ENCODE measurements around the gene FCRLB. TPM values are rescaled to one million over a fixed set of nuclear protein-coding genes. Genes with fewer than 3 reads are reported as not detected.

Gene FCRLB
- polyA plus RNA-seq, 2 of the 4 experiments (the other 2 are of a cell fraction), result 0.48 to 0.75 TPM

DNA sequence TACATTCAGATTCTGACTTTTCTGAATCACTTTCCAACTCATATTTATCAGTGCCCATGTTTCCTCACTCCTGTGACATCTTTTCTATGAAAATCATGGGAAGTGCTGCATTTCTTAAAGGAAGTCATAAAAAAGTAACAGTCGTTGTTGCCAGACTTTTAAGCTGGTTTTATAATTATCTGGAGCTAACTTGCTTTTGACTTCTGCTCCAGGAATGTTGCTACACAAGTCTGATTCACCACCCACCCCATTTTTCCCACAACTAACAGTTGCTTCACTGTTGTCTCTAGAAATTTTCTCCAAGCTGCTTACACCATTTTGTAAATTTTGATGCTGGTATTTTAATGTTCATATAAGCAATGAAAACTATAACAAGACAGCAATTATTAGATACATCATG is 12.2 kb downstream of the FCRLB start:
- no peak for FAIRE-seq
- 0% methylated on average over 1 of the region's 1 CpG for WGBS (ENCODE audit: missing lambda C conversion rate)
- H3K4me3 ChIP-seq, result no peak overlapping the region
- TF ChIP-seq FOSL2 (IDR thresholded peaks at IDR 0.05), result no peak
- peak; percentile 19; the same call in 1 of the 2 replicates for TF ChIP-seq FOSL2 (CRISPR knock-in tag; IDR thresholded peaks at IDR 0.05)
- no peak for TF ChIP-seq CHD4 (IDR thresholded peaks at IDR 0.05; ENCODE audit: borderline replicate concordance)
- TF ChIP-seq JUN (IDR thresholded peaks at IDR 0.05), result no peak
- ChIA-PET CTCF (interaction anchor here (0.8 to 1.7 kb wide), 4 partner anchors 8 to 291 kb away, joined by 3 to 9 read pairs (median 4); partner anchors contain the start of genes DUSP12 and OLFML2B), POLR2A (interaction anchor here (0.6 to 1.3 kb wide), 2 partner anchors 9 to 16 kb away, joined by 3 to 6 read pairs; partner anchors contain the start of gene DUSP12)
- peak in 1 of 2 experiments; percentile 24 for DNase-seq (ENCODE audit: low read depth in 1 of 2, low spot score in 1 of 2)
- H3K27ac ChIP-seq, result no peak overlapping the region
- no peaks in the 10 kb centered on the region for H3K9me3 ChIP-seq
- 0 out of 3 replicates have a peak overlapping the region, but pooled peaks have one; percentile 0 for H3K4me2 ChIP-seq
- no peak for ATAC-seq
- H3K4me1 ChIP-seq, result peaks cover 30% of the 10 kb centered on the region

DNA sequence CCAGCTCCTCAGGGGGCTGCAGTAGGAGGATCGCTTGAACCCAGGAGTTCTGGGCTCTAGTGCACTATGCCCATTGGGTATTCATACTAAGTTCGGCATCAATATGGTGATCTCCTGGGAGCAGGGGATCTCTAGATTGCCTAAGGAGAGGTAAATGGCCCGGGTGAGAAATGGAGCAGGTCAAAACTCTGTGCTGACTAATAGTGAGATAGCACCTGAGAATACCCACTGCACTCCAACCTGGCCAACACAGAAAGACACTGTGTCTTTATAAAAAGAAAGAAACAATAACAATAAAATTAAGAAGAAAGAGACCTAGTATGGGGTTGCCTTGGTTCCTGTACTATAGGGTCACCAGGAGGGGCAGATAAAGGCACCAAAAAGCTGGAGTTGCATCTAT is 14.5 kb downstream of the FCRLB start:
- ChIA-PET CTCF (interaction anchor here (1.4 to 8.2 kb wide), 4 partner anchors 8 to 250 kb away, joined by 4 to 80 read pairs (median 22); no protein-coding TSS in a partner anchor), POLR2A (interaction anchor here (2.2 kb wide), 1 partner anchor 9 kb away, joined by 12 read pairs; no protein-coding TSS in a partner anchor)
- H3K4me1 ChIP-seq, result peaks cover 25% of the 10 kb centered on the region
- H3K4me2 ChIP-seq, result peak overlapping the region; percentile 64
- no peaks in the 10 kb centered on the region for H3K9me3 ChIP-seq
- WGBS (ENCODE audit: missing lambda C conversion rate), result 85% methylated on average over 3 of the region's 3 CpGs
- ATAC-seq (no peak), DNase-seq (ENCODE audit: low read depth in 1 of 2, low spot score in 1 of 2) (no peak), FAIRE-seq (no peak)
- H3K27ac ChIP-seq, result peak overlapping the region in 1 of 2 experiments; percentile 61; a peak in 4 of 6 replicates
- TF ChIP-seq RNF2 (IDR thresholded peaks at IDR 0.05; ENCODE audit: borderline replicate concordance, low read depth) (no peak), REST (IDR thresholded peaks at IDR 0.05) (no peak), TP53 (CRISPR knock-in tag; IDR thresholded peaks at IDR 0.05) (no peak), SMC3 (IDR thresholded peaks at IDR 0.05) (no peak), ZSCAN20 (CRISPR knock-in tag; IDR thresholded peaks at IDR 0.05) (no peak)
- H3K4me3 ChIP-seq, result no peak overlapping the region

GRCh38 chr1:161736335-161736969 is 15.1 kb downstream of the FCRLB start:
- TF ChIP-seq RCOR1 (IDR thresholded peaks at IDR 0.05; ENCODE audit: low read depth, low read length) (no peak), SMC3 (IDR thresholded peaks at IDR 0.05) (no peak), FOSL2 (IDR thresholded peaks at IDR 0.05) (peak; percentile 33; the same call in 1 of the 2 replicates), FOSL2 (CRISPR knock-in tag; IDR thresholded peaks at IDR 0.05) (peak; percentile 73), RFX5 (IDR thresholded peaks at IDR 0.05) (no peak), JUNB (IDR thresholded peaks at IDR 0.05) (peak; percentile 56), SREBF2 (IDR thresholded peaks at IDR 0.05) (no peak), CEBPB (IDR thresholded peaks at IDR 0.05) (0 out of 4 replicates have a peak, but pooled peaks of 1 of the 2 experiments have one; percentile 13), HOXB13 (CRISPR knock-in tag; IDR thresholded peaks at IDR 0.05; ENCODE audit: low read depth) (no peak), ZSCAN20 (CRISPR knock-in tag; IDR thresholded peaks at IDR 0.05) (no peak)
- TF ChIP-seq, protein P1, sequence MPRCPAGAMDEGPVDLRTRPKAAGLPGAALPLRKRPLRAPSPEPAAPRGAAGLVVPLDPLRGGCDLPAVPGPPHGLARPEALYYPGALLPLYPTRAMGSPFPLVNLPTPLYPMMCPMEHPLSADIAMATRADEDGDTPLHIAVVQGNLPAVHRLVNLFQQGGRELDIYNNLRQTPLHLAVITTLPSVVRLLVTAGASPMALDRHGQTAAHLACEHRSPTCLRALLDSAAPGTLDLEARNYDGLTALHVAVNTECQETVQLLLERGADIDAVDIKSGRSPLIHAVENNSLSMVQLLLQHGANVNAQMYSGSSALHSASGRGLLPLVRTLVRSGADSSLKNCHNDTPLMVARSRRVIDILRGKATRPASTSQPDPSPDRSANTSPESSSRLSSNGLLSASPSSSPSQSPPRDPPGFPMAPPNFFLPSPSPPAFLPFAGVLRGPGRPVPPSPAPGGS (IDR thresholded peaks at IDR 0.05), result no peak
- H3K4me2 ChIP-seq, result peak overlapping the region; percentile 64
- CTCF ChIA-PET, result interaction anchor here (0.6 to 8.2 kb wide), 10 partner anchors 8 to 253 kb away, joined by 3 to 80 read pairs (median 4); no protein-coding TSS in a partner anchor
- WGBS (ENCODE audit: missing lambda C conversion rate), result 3% methylated on average over 4 of the region's 4 CpGs
- DNase-seq (ENCODE audit: low read depth in 1 of 2, low spot score in 1 of 2) (peak in 1 of 2 experiments; percentile 29), FAIRE-seq (no peak), ATAC-seq (no peak)
- POLR2A ChIA-PET, result interaction anchor here (2.2 kb wide), 1 partner anchor 10 kb away, joined by 12 read pairs; no protein-coding TSS in a partner anchor
- H3K4me3 ChIP-seq, result no peak overlapping the region
- peaks cover 25% of the 10 kb centered on the region for H3K4me1 ChIP-seq
- H3K9me3 ChIP-seq, result no peaks in the 10 kb centered on the region
- H3K27ac ChIP-seq, result peak overlapping the region; percentile 0 to 61; a peak in 4 of 6 replicates

Data from A549 (cell line).